Heart left ventricle (tissue), 13 donors: ENCODE data around the gene DNAJC5.

Source experiments
- POLR2A ChIP-seq, 2 donors: fragments of 450-650 bp; IDR thresholded peaks; one replicate each; pipeline ENCODE4 v1.6.1; 2017; ENCODE audit warnings: antibody characterized with exemption in 2 of 2, mild to moderate bottlenecking in 2 of 2, moderate library complexity in 2 of 2
- TF ChIP-seq, protein P1 (sequence below), 12 donors: fragments of 200-600 bp; sonication (generic) in 4 of 12; IDR thresholded peaks; one replicate each; pipeline versions ENCODE4 v1.5.0 to v1.8.0; 2018 to 2022; ENCODE audit warnings: antibody characterized with exemption in 12 of 12, mild to moderate bottlenecking in 5 of 12
- donor health status: ischemic (EF 13 %, LVEDD 7.1; RV severe dilation, severe dysfunction).
- donor health status: DM: no; HTN: yes; CAD: no.
- donor health status: DM: no; HTN: no; CAD: no.
- donor health status: ischemic (EF 25% LVEDD 6.9; RV normal size, moderate dysfunction).
- donor health status: ischemic (EF 25% LVEDD 5.7; RV mildly dilated, moderate dysfunction).
- donor health status: ischemic (EF 35%, LVEDD 5.7; RV mildly dilated, moderate dysfunction).
- donor health status: nonischemic (EF 11% LVEDD 7.7; RV severe dilation, severe dysfunction).
- donor health status: DM: yes; HTN: yes; CAD: no.
- donor health status: PGD.
- donor health status: ischemic (EF 29% LVEDD 5.4; RV normal size, mild dysfunction).
- donor health status: nonischemic (EF 23%, LVEDD 6.1; RV moderate dilation, normal function).

DNA sequence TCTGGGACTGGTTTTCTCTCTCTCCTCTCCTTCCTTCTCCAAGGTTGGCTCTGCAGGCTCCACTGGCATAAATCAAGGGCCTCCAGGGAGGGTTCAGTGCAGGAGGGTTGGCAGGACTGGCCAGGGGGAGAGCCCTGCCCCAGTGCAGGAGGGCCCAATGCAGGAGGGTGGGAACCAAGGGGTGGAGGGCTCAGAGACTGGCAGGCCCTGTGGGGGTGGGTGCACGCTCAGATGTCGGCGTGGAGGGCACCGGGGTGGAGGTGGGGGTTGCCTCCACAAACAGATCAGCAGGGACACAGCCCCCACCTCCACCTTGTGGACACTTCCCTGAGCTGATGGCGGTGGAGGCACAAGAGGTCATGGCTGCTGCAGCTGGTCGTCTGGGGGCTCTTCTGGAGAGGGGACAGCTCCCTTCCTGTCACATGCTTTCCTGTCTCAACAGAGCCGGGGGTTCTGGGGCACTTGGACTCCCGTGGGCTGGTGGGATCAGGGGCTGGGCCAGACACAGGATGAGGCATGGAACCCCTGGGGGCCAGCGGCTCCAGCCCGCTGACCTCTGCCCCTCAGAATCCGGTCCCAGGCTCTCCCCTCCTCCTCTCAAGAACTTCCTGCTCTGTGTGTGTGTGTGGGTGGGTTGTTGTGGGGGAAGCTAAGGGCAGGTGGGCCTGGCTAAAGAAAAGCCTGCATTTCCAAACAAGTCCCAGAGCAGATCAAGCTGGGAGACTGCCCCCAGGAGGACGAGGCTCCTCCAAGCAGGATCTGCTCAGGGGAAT, 36.3 kb upstream of the DNAJC5 start:
- no peak for TF ChIP-seq POLR2A (IDR thresholded peaks at IDR 0.05)
- TF ChIP-seq, protein P1, sequence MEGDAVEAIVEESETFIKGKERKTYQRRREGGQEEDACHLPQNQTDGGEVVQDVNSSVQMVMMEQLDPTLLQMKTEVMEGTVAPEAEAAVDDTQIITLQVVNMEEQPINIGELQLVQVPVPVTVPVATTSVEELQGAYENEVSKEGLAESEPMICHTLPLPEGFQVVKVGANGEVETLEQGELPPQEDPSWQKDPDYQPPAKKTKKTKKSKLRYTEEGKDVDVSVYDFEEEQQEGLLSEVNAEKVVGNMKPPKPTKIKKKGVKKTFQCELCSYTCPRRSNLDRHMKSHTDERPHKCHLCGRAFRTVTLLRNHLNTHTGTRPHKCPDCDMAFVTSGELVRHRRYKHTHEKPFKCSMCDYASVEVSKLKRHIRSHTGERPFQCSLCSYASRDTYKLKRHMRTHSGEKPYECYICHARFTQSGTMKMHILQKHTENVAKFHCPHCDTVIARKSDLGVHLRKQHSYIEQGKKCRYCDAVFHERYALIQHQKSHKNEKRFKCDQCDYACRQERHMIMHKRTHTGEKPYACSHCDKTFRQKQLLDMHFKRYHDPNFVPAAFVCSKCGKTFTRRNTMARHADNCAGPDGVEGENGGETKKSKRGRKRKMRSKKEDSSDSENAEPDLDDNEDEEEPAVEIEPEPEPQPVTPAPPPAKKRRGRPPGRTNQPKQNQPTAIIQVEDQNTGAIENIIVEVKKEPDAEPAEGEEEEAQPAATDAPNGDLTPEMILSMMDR (IDR thresholded peaks at IDR 0.05) = peak in 10 of 12 donors; percentile 18 to 62 (median 46)
